Trophoblast cell (in vitro differentiated cells and primary cell): Measurements from ENCODE around the gene TP53AIP1.

Source experiments
- DNase-seq, 2 donors: peaks; one replicate each; pipeline ENCODE4 v3.0.0-alpha.2; 2016
- H2AFZ ChIP-seq: 2 replicates; pipeline ENCODE4 v1.6.1; 2013; ENCODE audit warnings: low read length, moderate library complexity, mild to moderate bottlenecking; ENCODE audit not compliant: insufficient read depth, poor library complexity
- H2AK5ac ChIP-seq: 2 replicates; pipeline ENCODE4 v1.6.1; 2013; ENCODE audit warnings: mild to moderate bottlenecking, low read length
- H2BK120ac ChIP-seq: 2 replicates; pipeline ENCODE4 v1.6.1; 2013; ENCODE audit warnings: low read length, mild to moderate bottlenecking, moderate library complexity; ENCODE audit not compliant: insufficient read depth, poor library complexity
- H2BK12ac ChIP-seq: 2 replicates; pipeline ENCODE4 v1.6.1; 2013; ENCODE audit warnings: mild to moderate bottlenecking, low read length, moderate library complexity
- H2BK5ac ChIP-seq: 2 replicates; pipeline ENCODE4 v1.6.1; 2013; ENCODE audit warnings: low read length, low read depth, moderate library complexity, mild to moderate bottlenecking; ENCODE audit not compliant: poor library complexity
- H3K14ac ChIP-seq: 2 replicates; pipeline ENCODE4 v1.6.1; 2013; ENCODE audit warnings: mild to moderate bottlenecking, low read length
- H3K18ac ChIP-seq: 2 replicates; pipeline ENCODE4 v1.6.1; 2013; ENCODE audit warnings: mild to moderate bottlenecking, low read length
- H3K23ac ChIP-seq: 2 replicates; pipeline ENCODE4 v1.6.1; 2013; ENCODE audit warnings: low read length
- H3K27ac ChIP-seq: 2 replicates; pipeline ENCODE4 v1.5.1; 2013; ENCODE audit warnings: low read depth, mild to moderate bottlenecking, inconsistent platforms, low read length, moderate library complexity
- H3K27me3 ChIP-seq: 2 replicates; pipeline ENCODE4 v1.6.1; 2013; ENCODE audit warnings: inconsistent platforms, mild to moderate bottlenecking, low read length, moderate library complexity; ENCODE audit not compliant: insufficient read depth
- H3K36me3 ChIP-seq, 2 experiments: 1 replicate in 1 of 2; 2 replicates in 1 of 2; pipeline ENCODE4 v1.6.1; 2013; ENCODE audit warnings: low read length in 2 of 2, mild to moderate bottlenecking in 2 of 2, moderate library complexity in 1 of 2; ENCODE audit not compliant: insufficient read depth in 2 of 2, control insufficient read depth in 1 of 2
- H3K4ac ChIP-seq: 2 replicates; pipeline ENCODE4 v1.6.1; 2013; ENCODE audit warnings: low read depth, mild to moderate bottlenecking, low read length, moderate library complexity
- H3K4me1 ChIP-seq, 2 experiments: 1 replicate in 1 of 2; 2 replicates in 1 of 2; pipeline ENCODE4 v1.6.1; 2013; ENCODE audit warnings: low read length in 2 of 2, mild to moderate bottlenecking in 2 of 2, moderate library complexity in 1 of 2; ENCODE audit not compliant: insufficient read depth in 2 of 2, control insufficient read depth in 1 of 2
- H3K4me2 ChIP-seq: 2 replicates; pipeline ENCODE4 v1.6.1; 2013; ENCODE audit warnings: inconsistent platforms, mild to moderate bottlenecking, low read length, moderate library complexity
- H3K4me3 ChIP-seq: 2 replicates; pipeline ENCODE4 v1.5.1; 2013; ENCODE audit warnings: mild to moderate bottlenecking, low read depth, low read length, inconsistent platforms
- H3K79me1 ChIP-seq: one replicate; pipeline ENCODE4 v1.6.1; 2013; ENCODE audit warnings: low read length
- H3K79me2 ChIP-seq: 2 replicates; pipeline ENCODE4 v1.6.1; 2013; ENCODE audit warnings: low read length, mild to moderate bottlenecking; ENCODE audit not compliant: control insufficient read depth, insufficient read depth, poor library complexity
- H3K9ac ChIP-seq: 2 replicates; pipeline ENCODE4 v1.6.1; 2013; ENCODE audit warnings: mild to moderate bottlenecking, low read length
- H3K9me3 ChIP-seq: 2 replicates; pipeline ENCODE4 v1.6.1; 2013; ENCODE audit warnings: low read depth, mild to moderate bottlenecking, control low read depth, inconsistent platforms, low read length; ENCODE audit not compliant: insufficient read depth
- H4K12ac ChIP-seq: 2 replicates; pipeline ENCODE4 v1.6.1; 2013; ENCODE audit warnings: low read depth, mild to moderate bottlenecking, low read length, moderate library complexity
- H4K8ac ChIP-seq: 2 replicates; pipeline ENCODE4 v1.6.1; 2013; ENCODE audit warnings: low read depth, mild to moderate bottlenecking, low read length, moderate library complexity
- H4K91ac ChIP-seq: one replicate; pipeline ENCODE4 v1.6.1; 2013; ENCODE audit warnings: low read depth, mild to moderate bottlenecking, low read length, moderate library complexity
- WGBS: extraction: QIAGEN DNeasy Blood & Tissue Kit; methylation state at CpG from one replicate; pipeline ENCODE4 v1.1.7; 2013; ENCODE audit warnings: missing lambda C conversion rate; ENCODE audit not compliant: insufficient read length, insufficient coverage; ENCODE audit errors: extremely low coverage; 5-methylcytosine and 5-hydroxymethylcytosine counted together

TP53AIP1 gene

DNA sequence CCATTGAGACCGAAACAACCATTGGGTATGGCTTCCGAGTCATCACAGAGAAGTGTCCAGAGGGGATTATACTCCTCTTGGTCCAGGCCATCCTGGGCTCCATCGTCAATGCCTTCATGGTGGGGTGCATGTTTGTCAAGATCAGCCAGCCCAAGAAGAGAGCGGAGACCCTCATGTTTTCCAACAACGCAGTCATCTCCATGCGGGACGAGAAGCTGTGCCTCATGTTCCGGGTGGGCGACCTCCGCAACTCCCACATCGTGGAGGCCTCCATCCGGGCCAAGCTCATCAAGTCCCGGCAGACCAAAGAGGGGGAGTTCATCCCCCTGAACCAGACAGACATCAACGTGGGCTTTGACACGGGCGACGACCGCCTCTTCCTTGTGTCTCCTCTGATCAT lies 31.0 kb downstream of the TP53AIP1 start:
- Histone ChIP-seq H4K12ac (no peak overlapping the region), H2AFZ (no peak overlapping the region), H3K36me3 (no peaks in the 10 kb centered on the region), H3K4me3 (no peak overlapping the region), H3K27me3 (peaks cover 1% of the 10 kb centered on the region), H3K14ac (no peak overlapping the region), H2BK12ac (no peak overlapping the region), H2BK120ac (no peak overlapping the region), H3K9ac (no peak overlapping the region), H3K9me3 (peaks cover 12% of the 10 kb centered on the region), H3K27ac (no peak overlapping the region), H3K79me1 (no peaks in the 10 kb centered on the region), H3K18ac (no peak overlapping the region), H2BK5ac (no peak overlapping the region), H3K4me2 (no peak overlapping the region), H4K91ac (no peak overlapping the region), H4K8ac (no peak overlapping the region), H2AK5ac (no peak overlapping the region), H3K79me2 (no peaks in the 10 kb centered on the region), H3K4me1 (no peaks in the 10 kb centered on the region), H3K4ac (no peak overlapping the region), H3K23ac (no peak overlapping the region)
- DNase-seq: no peak
- WGBS: no CpG with 5 or more reads among the region's 18 CpGs

DNA sequence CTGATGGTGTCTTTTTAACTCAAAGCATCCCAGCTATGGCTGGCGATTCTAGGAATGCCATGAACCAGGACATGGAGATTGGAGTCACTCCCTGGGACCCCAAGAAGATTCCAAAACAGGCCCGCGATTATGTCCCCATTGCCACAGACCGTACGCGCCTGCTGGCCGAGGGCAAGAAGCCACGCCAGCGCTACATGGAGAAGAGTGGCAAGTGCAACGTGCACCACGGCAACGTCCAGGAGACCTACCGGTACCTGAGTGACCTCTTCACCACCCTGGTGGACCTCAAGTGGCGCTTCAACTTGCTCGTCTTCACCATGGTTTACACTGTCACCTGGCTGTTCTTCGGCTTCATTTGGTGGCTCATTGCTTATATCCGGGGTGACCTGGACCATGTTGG lies 31.4 kb downstream of the TP53AIP1 start:
- H2AFZ ChIP-seq: no peak overlapping the region
- H3K27ac ChIP-seq: no peak overlapping the region
- no peak overlapping the region for H4K12ac ChIP-seq
- H3K79me1 ChIP-seq: no peaks in the 10 kb centered on the region
- H3K36me3 ChIP-seq: no peaks in the 10 kb centered on the region
- H3K4me2 ChIP-seq: no peak overlapping the region
- H2BK5ac ChIP-seq: no peak overlapping the region
- no peak overlapping the region for H2BK120ac ChIP-seq
- H3K23ac ChIP-seq: no peak overlapping the region
- H4K8ac ChIP-seq: no peak overlapping the region
- no peak for DNase-seq
- no peaks in the 10 kb centered on the region for H3K79me2 ChIP-seq
- no CpG with 5 or more reads among the region's 17 CpGs for WGBS
- no peak overlapping the region for H3K18ac ChIP-seq
- H2AK5ac ChIP-seq: no peak overlapping the region
- H3K9ac ChIP-seq: no peak overlapping the region
- no peak overlapping the region for H3K4ac ChIP-seq
- H2BK12ac ChIP-seq: no peak overlapping the region
- H3K4me1 ChIP-seq: peaks cover 0 to under 1% of the 10 kb centered on the region in 2 experiments
- H3K9me3 ChIP-seq: peaks cover 12% of the 10 kb centered on the region
- peaks cover 5% of the 10 kb centered on the region for H3K27me3 ChIP-seq
- no peak overlapping the region for H3K14ac ChIP-seq
- H3K4me3 ChIP-seq: no peak overlapping the region
- no peak overlapping the region for H4K91ac ChIP-seq

DNA sequence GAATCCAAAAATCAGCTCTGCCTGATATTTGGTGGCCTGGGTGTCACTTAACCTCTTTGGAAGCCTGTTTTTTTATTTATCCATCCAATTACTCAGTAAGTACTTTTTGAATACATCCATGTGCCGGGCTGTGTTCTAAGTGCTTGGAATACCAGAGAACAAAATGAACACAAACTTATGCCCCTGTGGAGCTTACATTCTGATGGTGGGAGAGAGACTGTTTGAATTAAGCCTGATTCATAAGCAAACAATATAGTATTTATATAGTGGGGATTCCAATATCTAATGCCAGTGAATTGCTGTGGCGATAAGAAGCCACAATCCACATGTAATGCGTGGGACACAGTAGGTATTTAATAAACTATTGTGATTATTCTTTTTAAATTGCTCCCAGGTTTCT lies 32.1 kb downstream of the TP53AIP1 start:
- no peaks in the 10 kb centered on the region for H3K36me3 ChIP-seq
- H3K14ac ChIP-seq: no peak overlapping the region
- no peak overlapping the region for H2AK5ac ChIP-seq
- no CpG with 5 or more reads among the region's 3 CpGs for WGBS
- no peak overlapping the region for H3K4me3 ChIP-seq
- peaks cover 12% of the 10 kb centered on the region for H3K9me3 ChIP-seq
- H3K27me3 ChIP-seq: peaks cover 8% of the 10 kb centered on the region
- H2AFZ ChIP-seq: no peak overlapping the region
- H3K18ac ChIP-seq: no peak overlapping the region
- no peak overlapping the region for H3K27ac ChIP-seq
- DNase-seq: no peak
- H3K4me1 ChIP-seq: peaks cover 0 to 4% of the 10 kb centered on the region in 2 experiments
- no peak overlapping the region for H2BK12ac ChIP-seq
- no peak overlapping the region for H4K8ac ChIP-seq
- H3K23ac ChIP-seq: no peak overlapping the region
- no peak overlapping the region for H2BK5ac ChIP-seq
- no peak overlapping the region for H3K4me2 ChIP-seq
- H2BK120ac ChIP-seq: no peak overlapping the region
- no peaks in the 10 kb centered on the region for H3K79me1 ChIP-seq
- no peak overlapping the region for H4K12ac ChIP-seq
- H4K91ac ChIP-seq: no peak overlapping the region
- H3K79me2 ChIP-seq: no peaks in the 10 kb centered on the region
- no peak overlapping the region for H3K9ac ChIP-seq
- no peak overlapping the region for H3K4ac ChIP-seq

DNA sequence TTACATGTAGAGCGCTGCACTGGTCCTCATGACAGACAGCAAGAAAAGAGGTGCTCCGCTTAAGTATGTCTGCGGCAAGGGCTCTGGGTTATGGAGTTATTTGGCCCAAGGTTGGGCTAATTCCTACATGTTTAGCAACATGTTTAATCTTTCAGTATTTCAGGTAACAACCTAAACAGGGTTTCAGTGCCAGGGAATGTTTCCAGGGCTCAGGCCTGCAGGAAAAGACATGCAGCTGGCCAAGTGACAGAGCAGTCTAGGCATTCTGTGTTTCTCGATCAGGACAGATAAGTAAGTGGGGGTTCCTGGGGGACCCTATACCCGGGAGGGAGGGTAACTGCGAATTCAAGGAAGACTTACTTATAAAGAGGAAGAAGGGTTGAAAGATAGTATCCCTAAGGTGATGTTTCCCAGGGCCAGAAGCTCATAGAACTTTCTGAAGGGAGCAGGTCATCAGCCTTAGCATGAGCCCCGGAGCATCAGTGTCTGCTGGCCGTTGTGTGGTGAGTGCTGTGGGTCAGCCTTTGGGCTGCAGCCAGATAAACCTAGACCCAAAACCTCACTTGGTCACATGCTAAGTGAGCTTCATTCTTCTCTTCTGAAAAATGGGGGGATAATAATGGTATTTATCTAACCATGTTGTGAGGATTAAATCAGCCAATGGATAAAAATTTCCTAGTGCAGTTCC lies 33.1 kb downstream of the TP53AIP1 start:
- Histone ChIP-seq H2BK12ac (no peak overlapping the region), H2AK5ac (no peak overlapping the region), H2AFZ (no peak overlapping the region), H3K4me2 (no peak overlapping the region), H3K18ac (no peak overlapping the region), H3K4ac (no peak overlapping the region), H3K27ac (no peak overlapping the region), H3K79me1 (no peaks in the 10 kb centered on the region), H4K8ac (no peak overlapping the region), H2BK120ac (no peak overlapping the region), H3K79me2 (no peaks in the 10 kb centered on the region), H3K9me3 (peaks cover 12% of the 10 kb centered on the region), H4K12ac (no peak overlapping the region), H4K91ac (no peak overlapping the region), H3K36me3 (no peaks in the 10 kb centered on the region), H3K4me1 (peaks cover 4 to 6% of the 10 kb centered on the region in 2 experiments), H3K23ac (no peak overlapping the region), H2BK5ac (no peak overlapping the region), H3K9ac (no peak overlapping the region), H3K4me3 (no peak overlapping the region), H3K27me3 (peaks cover 16% of the 10 kb centered on the region), H3K14ac (no peak overlapping the region)
- WGBS: no CpG with 5 or more reads among the region's 8 CpGs
- DNase-seq: no peak
